ENCODE measurements around the gene GPRC5C.
"Not testable (repeated sequence)": the region's sequence is repeated elsewhere in the genome, so short reads cannot be mapped to it uniquely, and the experiment has no call there.

DNA sequence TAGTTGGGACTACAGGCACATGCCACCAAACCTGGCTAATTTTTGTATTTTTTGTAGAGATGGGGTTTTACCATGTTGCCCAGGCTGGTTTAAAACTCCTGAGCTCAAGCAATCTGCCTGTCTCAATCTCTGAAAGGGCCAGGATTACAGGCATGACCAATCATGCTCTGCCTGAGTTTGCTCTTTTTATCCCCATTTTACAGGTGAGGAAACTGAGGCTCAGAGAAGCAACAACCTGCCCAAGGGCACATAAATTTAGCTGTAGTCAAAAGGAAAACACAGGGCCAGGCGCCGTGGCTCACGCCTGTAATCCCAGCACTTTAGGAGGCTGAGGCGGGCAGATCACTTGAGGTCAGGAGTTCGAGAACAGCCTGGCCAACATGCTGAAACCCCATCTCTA is 26.6 kb upstream of the GPRC5C start:
- not testable (repeated sequence) for TF ChIP-seq EZH2 (IDR thresholded peaks at IDR 0.05; ENCODE audit: borderline replicate concordance, insufficient read depth, low read length, poor library complexity, severe bottlenecking); TAF1 (IDR thresholded peaks at IDR 0.05; ENCODE audit: low read depth); POLR2AphosphoS5 (IDR thresholded peaks at IDR 0.05); MXI1 (conservative IDR thresholded peaks at IDR 0.05; ENCODE audit: poor library complexity, severe bottlenecking)
- TF ChIP-seq, protein P1, sequence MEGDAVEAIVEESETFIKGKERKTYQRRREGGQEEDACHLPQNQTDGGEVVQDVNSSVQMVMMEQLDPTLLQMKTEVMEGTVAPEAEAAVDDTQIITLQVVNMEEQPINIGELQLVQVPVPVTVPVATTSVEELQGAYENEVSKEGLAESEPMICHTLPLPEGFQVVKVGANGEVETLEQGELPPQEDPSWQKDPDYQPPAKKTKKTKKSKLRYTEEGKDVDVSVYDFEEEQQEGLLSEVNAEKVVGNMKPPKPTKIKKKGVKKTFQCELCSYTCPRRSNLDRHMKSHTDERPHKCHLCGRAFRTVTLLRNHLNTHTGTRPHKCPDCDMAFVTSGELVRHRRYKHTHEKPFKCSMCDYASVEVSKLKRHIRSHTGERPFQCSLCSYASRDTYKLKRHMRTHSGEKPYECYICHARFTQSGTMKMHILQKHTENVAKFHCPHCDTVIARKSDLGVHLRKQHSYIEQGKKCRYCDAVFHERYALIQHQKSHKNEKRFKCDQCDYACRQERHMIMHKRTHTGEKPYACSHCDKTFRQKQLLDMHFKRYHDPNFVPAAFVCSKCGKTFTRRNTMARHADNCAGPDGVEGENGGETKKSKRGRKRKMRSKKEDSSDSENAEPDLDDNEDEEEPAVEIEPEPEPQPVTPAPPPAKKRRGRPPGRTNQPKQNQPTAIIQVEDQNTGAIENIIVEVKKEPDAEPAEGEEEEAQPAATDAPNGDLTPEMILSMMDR (IDR thresholded peaks at IDR 0.05; ENCODE audit: poor library complexity, severe bottlenecking), result not testable (repeated sequence)
- TF ChIP-seq, protein P2, sequence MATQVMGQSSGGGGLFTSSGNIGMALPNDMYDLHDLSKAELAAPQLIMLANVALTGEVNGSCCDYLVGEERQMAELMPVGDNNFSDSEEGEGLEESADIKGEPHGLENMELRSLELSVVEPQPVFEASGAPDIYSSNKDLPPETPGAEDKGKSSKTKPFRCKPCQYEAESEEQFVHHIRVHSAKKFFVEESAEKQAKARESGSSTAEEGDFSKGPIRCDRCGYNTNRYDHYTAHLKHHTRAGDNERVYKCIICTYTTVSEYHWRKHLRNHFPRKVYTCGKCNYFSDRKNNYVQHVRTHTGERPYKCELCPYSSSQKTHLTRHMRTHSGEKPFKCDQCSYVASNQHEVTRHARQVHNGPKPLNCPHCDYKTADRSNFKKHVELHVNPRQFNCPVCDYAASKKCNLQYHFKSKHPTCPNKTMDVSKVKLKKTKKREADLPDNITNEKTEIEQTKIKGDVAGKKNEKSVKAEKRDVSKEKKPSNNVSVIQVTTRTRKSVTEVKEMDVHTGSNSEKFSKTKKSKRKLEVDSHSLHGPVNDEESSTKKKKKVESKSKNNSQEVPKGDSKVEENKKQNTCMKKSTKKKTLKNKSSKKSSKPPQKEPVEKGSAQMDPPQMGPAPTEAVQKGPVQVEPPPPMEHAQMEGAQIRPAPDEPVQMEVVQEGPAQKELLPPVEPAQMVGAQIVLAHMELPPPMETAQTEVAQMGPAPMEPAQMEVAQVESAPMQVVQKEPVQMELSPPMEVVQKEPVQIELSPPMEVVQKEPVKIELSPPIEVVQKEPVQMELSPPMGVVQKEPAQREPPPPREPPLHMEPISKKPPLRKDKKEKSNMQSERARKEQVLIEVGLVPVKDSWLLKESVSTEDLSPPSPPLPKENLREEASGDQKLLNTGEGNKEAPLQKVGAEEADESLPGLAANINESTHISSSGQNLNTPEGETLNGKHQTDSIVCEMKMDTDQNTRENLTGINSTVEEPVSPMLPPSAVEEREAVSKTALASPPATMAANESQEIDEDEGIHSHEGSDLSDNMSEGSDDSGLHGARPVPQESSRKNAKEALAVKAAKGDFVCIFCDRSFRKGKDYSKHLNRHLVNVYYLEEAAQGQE (IDR thresholded peaks at IDR 0.05; ENCODE audit: borderline replicate concordance), result not testable (repeated sequence)

Measured in neural cell (in vitro differentiated cells).